Upper lobe of left lung (tissue), 6 donors: Measurements from ENCODE around the gene LRP1B. TPM values are rescaled to one million over a fixed set of nuclear protein-coding genes. Genes with fewer than 3 reads are reported as not detected.

Source experiments
- ATAC-seq, 2 donors: fragments of 200-7000 bp; cut with Tn5 transposase; one replicate each; pipeline ENCODE4 v1.9.1; 2022; ENCODE audit warnings: mild to moderate bottlenecking in 2 of 2, moderate library complexity in 2 of 2; ENCODE audit not compliant: low FRiP score in 2 of 2
- DNase-seq, 2 donors: peaks; one replicate each; pipeline ENCODE4 v3.0.0-alpha.2; 2019 to 2020
- H3K27ac ChIP-seq, 4 donors: fragments of 200-600 bp; sonication (generic); one replicate each; pipeline ENCODE4 v1.5.1; 2016 to 2019
- H3K27me3 ChIP-seq, 4 donors: fragments of 200-600 bp; sonication (generic); one replicate each; pipeline ENCODE4 v1.5.1; 2017 to 2019
- H3K36me3 ChIP-seq, 4 donors: fragments of 200-600 bp; sonication (generic); one replicate each; pipeline ENCODE4 v1.5.1; 2016 to 2019
- H3K4me1 ChIP-seq, 4 donors: fragments of 200-600 bp; sonication (generic); one replicate each; pipeline ENCODE4 v1.5.1; 2018 to 2019
- H3K4me3 ChIP-seq, 4 donors: fragments of 200-600 bp; sonication (generic); one replicate each; pipeline ENCODE4 v1.5.1; 2017 to 2019; ENCODE audit warnings: mild to moderate bottlenecking in 2 of 4, moderate library complexity in 1 of 4
- H3K9me3 ChIP-seq, 4 donors: fragments of 200-600 bp; sonication (generic); one replicate each; pipeline ENCODE4 v1.5.1; 2018 to 2019
- CTCF ChIP-seq, 6 experiments: fragments of 450-650 bp in 4 of 6; fragments of 200-600 bp in 2 of 6; sonication (generic) in 2 of 6; IDR thresholded peaks; one replicate each; pipeline ENCODE4 v1.5.1; 2016 to 2019; ENCODE audit warnings: antibody characterized with exemption in 6 of 6
- EP300 ChIP-seq, 4 donors: sonication (generic); formaldehyde crosslinking; IDR thresholded peaks; one replicate each; pipeline ENCODE4 v1.5.1; 2017; ENCODE audit warnings: antibody characterized with exemption in 4 of 4, control low read depth in 2 of 4
- POLR2A ChIP-seq, 4 donors: fragments of 450-650 bp; IDR thresholded peaks; one replicate each; pipeline ENCODE4 v1.5.1; 2016 to 2017; ENCODE audit warnings: antibody characterized with exemption in 4 of 4, mild to moderate bottlenecking in 2 of 4
- POLR2AphosphoS5 ChIP-seq, 2 donors: sonication (generic); formaldehyde crosslinking; IDR thresholded peaks; one replicate each; pipeline ENCODE4 v1.5.1; 2017; ENCODE audit warnings: antibody characterized with exemption in 2 of 2
- WGBS, 2 donors: methylation state at CpG; one replicate each; pipeline ENCODE4 v1.1.5; 2017 to 2018; 5-methylcytosine and 5-hydroxymethylcytosine counted together
- total RNA-seq, 6 donors: library from RNA; depleted of rRNA in 4 of 6; stranded (reverse); fragments of >200 nt in 4 of 6; gene quantifications; one replicate each; pipeline versions ENCODE4 v1.1.0 to v1.2.1, GENCODE V29; 2016 to 2021
- donor health status: DM: no; HTN: no; CAD: no; lungs with moderate emphysema.
- donor health status: DM: no; HTN: yes; CAD: no; lungs with severe emphysema.

LRP1B gene
- total RNA-seq, 6 donors from 2014 or later, result under 0.01 to 0.46 (median 0.11) TPM

GRCh38 chr2:141863964-141864363 is 266.9 kb downstream of the LRP1B start:
- DNase-seq (no peak), ATAC-seq (no peak)
- Histone ChIP-seq H3K27ac (no peak overlapping the region), H3K4me3 (no peak overlapping the region), H3K27me3 (no peaks in the 10 kb centered on the region), H3K9me3 (no peaks in the 10 kb centered on the region), H3K36me3 (no peaks in the 10 kb centered on the region), H3K4me1 (no peaks in the 10 kb centered on the region)
- TF ChIP-seq POLR2A (IDR thresholded peaks at IDR 0.05) (no peak), EP300 (IDR thresholded peaks at IDR 0.05) (no peak), CTCF (IDR thresholded peaks at IDR 0.05) (no peak), POLR2AphosphoS5 (IDR thresholded peaks at IDR 0.05) (no peak)

- Histone ChIP-seq H3K9me3 (no peaks in the 10 kb centered on the region), H3K27me3 (no peaks in the 10 kb centered on the region), H3K36me3 (no peaks in the 10 kb centered on the region), H3K27ac (no peak overlapping the region), H3K4me3 (no peak overlapping the region), H3K4me1 (no peaks in the 10 kb centered on the region)
- WGBS, 2 donors, result 77 to 85% methylated on average over 5 of the region's 5 CpGs
- TF ChIP-seq CTCF (IDR thresholded peaks at IDR 0.05), result no peak
- no peak for TF ChIP-seq POLR2A (IDR thresholded peaks at IDR 0.05)
- no peak for TF ChIP-seq EP300 (IDR thresholded peaks at IDR 0.05)
- no peak for TF ChIP-seq POLR2AphosphoS5 (IDR thresholded peaks at IDR 0.05)
- DNase-seq (no peak), ATAC-seq (no peak)
Measured at GRCh38 chr2:141856215-141856919, 274.4 kb downstream of the LRP1B start.

GRCh38 chr2:141848191-141848590 is 282.6 kb downstream of the LRP1B start:
- H3K9me3 ChIP-seq, result no peaks in the 10 kb centered on the region
- no peak for TF ChIP-seq CTCF (IDR thresholded peaks at IDR 0.05)
- TF ChIP-seq EP300 (IDR thresholded peaks at IDR 0.05), result no peak
- no peak for TF ChIP-seq POLR2AphosphoS5 (IDR thresholded peaks at IDR 0.05)
- TF ChIP-seq POLR2A (IDR thresholded peaks at IDR 0.05), result no peak
- 76 to 79% methylated on average over 1 of the region's 1 CpG for WGBS, 2 donors

GRCh38 chr2:141844231-141844630 is 286.6 kb downstream of the LRP1B start:
- H3K4me3 ChIP-seq, result no peak overlapping the region
- no peak overlapping the region for H3K27ac ChIP-seq
- 75 to 79% methylated on average over 2 of the region's 2 CpGs for WGBS, 2 donors
- no peaks in the 10 kb centered on the region for H3K36me3 ChIP-seq
- H3K27me3 ChIP-seq, result no peaks in the 10 kb centered on the region
- DNase-seq (no peak), ATAC-seq (no peak)
- H3K4me1 ChIP-seq, result no peaks in the 10 kb centered on the region
- TF ChIP-seq EP300 (IDR thresholded peaks at IDR 0.05), result no peak
- no peak for TF ChIP-seq CTCF (IDR thresholded peaks at IDR 0.05)
- TF ChIP-seq POLR2AphosphoS5 (IDR thresholded peaks at IDR 0.05), result no peak
- no peak for TF ChIP-seq POLR2A (IDR thresholded peaks at IDR 0.05)
- no peaks in the 10 kb centered on the region for H3K9me3 ChIP-seq

More at GRCh38 chr2:141848191-141848590, 282.6 kb downstream of the LRP1B start:
- no peak overlapping the region for H3K4me3 ChIP-seq
- ATAC-seq (no peak), DNase-seq (no peak)
- no peak overlapping the region for H3K27ac ChIP-seq
- no peaks in the 10 kb centered on the region for H3K27me3 ChIP-seq
- no peaks in the 10 kb centered on the region for H3K4me1 ChIP-seq
- H3K36me3 ChIP-seq, result no peaks in the 10 kb centered on the region

- H3K4me1 ChIP-seq, result no peaks in the 10 kb centered on the region
- no peaks in the 10 kb centered on the region for H3K27me3 ChIP-seq
- WGBS, 2 donors, result 45 to 79% methylated on average over 1 of the region's 1 CpG
- no peak overlapping the region for H3K27ac ChIP-seq
- DNase-seq (no peak), ATAC-seq (no peak)
- H3K36me3 ChIP-seq, result no peaks in the 10 kb centered on the region
- TF ChIP-seq POLR2AphosphoS5 (IDR thresholded peaks at IDR 0.05) (no peak), EP300 (IDR thresholded peaks at IDR 0.05) (no peak), CTCF (IDR thresholded peaks at IDR 0.05) (no peak), POLR2A (IDR thresholded peaks at IDR 0.05) (no peak)
- H3K9me3 ChIP-seq, result no peaks in the 10 kb centered on the region
- H3K4me3 ChIP-seq, result no peak overlapping the region
Measured at GRCh38 chr2:141835103-141835502, 295.7 kb downstream of the LRP1B start.
